NCI-H510A treated with DMSO at 0.1 percent for 48 hours (cell line): ENCODE results near the gene IFNA14.
"Not testable (repeated sequence)": the region's sequence is repeated elsewhere in the genome, so short reads cannot be mapped to it uniquely, and the experiment has no call there.

Experiments used
- DNase-seq: peaks from one replicate; lab custom pipeline; 2025; lab: John Stamatoyannopoulos, UW

The IFNA14 gene

GRCh38 chr9:21239911-21240310 is at the start of gene IFNA14:
TSS of gene IFNA14 (minus strand) at chr9:21240005. CDS start at chr9:21239935, 70 bp downstream.
- DNase-seq = no peak

- no peak for DNase-seq
Measured at GRCh38 chr9:21287280-21287679, 47.5 kb upstream of the IFNA14 start.

- no peak for DNase-seq
Measured at GRCh38 chr9:21286659-21287058, 46.9 kb upstream of the IFNA14 start.

- DNase-seq = no peak
Measured at GRCh38 chr9:21286099-21286498, 46.3 kb upstream of the IFNA14 start.

- no peak for DNase-seq
Measured at GRCh38 chr9:21281275-21281674, 41.5 kb upstream of the IFNA14 start.

- no peak for DNase-seq
Measured at GRCh38 chr9:21268347-21268657, 28.5 kb upstream of the IFNA14 start.

GRCh38 chr9:21267485-21268346 is 27.9 kb upstream of the IFNA14 start:
- no peak for DNase-seq

GRCh38 chr9:21266733-21267484 is 27.1 kb upstream of the IFNA14 start:
- no peak for DNase-seq

GRCh38 chr9:21265421-21266189 is 25.8 kb upstream of the IFNA14 start:
- no peak for DNase-seq

- DNase-seq = no peak
Measured at GRCh38 chr9:21255538-21256212, 15.9 kb upstream of the IFNA14 start.

GRCh38 chr9:21252721-21253547 is 13.1 kb upstream of the IFNA14 start:
- no peak for DNase-seq

- DNase-seq = no peak
Measured at GRCh38 chr9:21251638-21252037, 11.8 kb upstream of the IFNA14 start.

GRCh38 chr9:21251190-21251589 is 11.4 kb upstream of the IFNA14 start:
- no peak for DNase-seq

- DNase-seq = no peak
Measured at GRCh38 chr9:21244836-21245235, 5.0 kb upstream of the IFNA14 start.

GRCh38 chr9:21236360-21236714 is 3.5 kb downstream of the IFNA14 start:
- DNase-seq = not testable (repeated sequence)

GRCh38 chr9:21235468-21236359 is 4.1 kb downstream of the IFNA14 start:
- not testable (repeated sequence) for DNase-seq

GRCh38 chr9:21234153-21234687 is 5.6 kb downstream of the IFNA14 start:
- no peak for DNase-seq

GRCh38 chr9:21233258-21233657 is 6.5 kb downstream of the IFNA14 start:
- DNase-seq = no peak

- no peak for DNase-seq
Measured at GRCh38 chr9:21228122-21228521, 11.7 kb downstream of the IFNA14 start, which contains the start of gene IFNA17. TSS of gene IFNA17 (minus strand) at chr9:21228222. CDS start at chr9:21228173, 49 bp downstream.

- DNase-seq = not testable (repeated sequence)
Measured at GRCh38 chr9:21217211-21217610, 22.6 kb downstream of the IFNA14 start, which contains the start of gene IFNA16. TSS of gene IFNA16 (minus strand) at chr9:21217311. CDS start at chr9:21217305, 6 bp downstream.
